Natural killer cell (primary cell): ENCODE measurements around the gene TMEM135. TPM values are rescaled to one million over a fixed set of nuclear protein-coding genes. Genes with fewer than 3 reads are reported as not detected.

Experiments used
- ATAC-seq, 3 donors: fragments of 150-1000 bp in 2 of 3; fragments of 200-7000 bp in 1 of 3; cut with Tn5 transposase; 1 replicate in 1 of 3; 2 replicates in 2 of 3; pipeline ENCODE4 v1.10.0; 2021; ENCODE audit warnings: mild to moderate bottlenecking in 2 of 3, moderate library complexity in 2 of 3
- DNase-seq, 2 donors: peaks; one replicate each; pipeline versions ENCODE4 v3.0.0 to v3.0.0-alpha.2; 2013 to 2021; ENCODE audit warnings: mixed read lengths in 1 of 2
- H3K27ac ChIP-seq: one replicate; pipeline ENCODE4 v1.5.1; 2013; ENCODE audit warnings: mild to moderate bottlenecking, low read length
- H3K27me3 ChIP-seq: one replicate; pipeline ENCODE4 v1.6.1; 2013; ENCODE audit warnings: low read length; ENCODE audit not compliant: control insufficient read depth, insufficient read depth
- H3K36me3 ChIP-seq: one replicate; pipeline ENCODE4 v1.6.1; 2013; ENCODE audit warnings: low read length; ENCODE audit not compliant: control insufficient read depth, insufficient read depth
- H3K4me1 ChIP-seq: one replicate; pipeline ENCODE4 v1.6.1; 2013; ENCODE audit warnings: low read length; ENCODE audit not compliant: control insufficient read depth, insufficient read depth
- H3K4me3 ChIP-seq: one replicate; pipeline ENCODE4 v1.5.1; 2013; ENCODE audit warnings: low read length
- H3K9me3 ChIP-seq: one replicate; pipeline ENCODE4 v1.6.1; 2013; ENCODE audit warnings: low read length; ENCODE audit not compliant: control insufficient read depth, insufficient read depth
- H3K27ac Mint-ChIP-seq, 2 donors: one replicate each; pipeline ENCODE4 v1.8.0; 2022; ENCODE audit warnings: mild to moderate bottlenecking in 2 of 2, mixed read lengths in 2 of 2, moderate library complexity in 1 of 2
- H3K27me3 Mint-ChIP-seq, 2 donors: one replicate each; pipeline ENCODE4 v1.8.0; 2022; ENCODE audit warnings: low read depth in 2 of 2, mixed read lengths in 2 of 2
- H3K36me3 Mint-ChIP-seq: one replicate; pipeline ENCODE4 v1.8.0; 2022; ENCODE audit warnings: mixed read lengths
- H3K4me1 Mint-ChIP-seq, 2 donors: one replicate each; pipeline ENCODE4 v1.8.0; 2022; ENCODE audit warnings: mixed read lengths in 2 of 2
- H3K4me3 Mint-ChIP-seq: one replicate; pipeline ENCODE4 v1.8.0; 2022; ENCODE audit warnings: mild to moderate bottlenecking, moderate library complexity, mixed read lengths
- H3K9me3 Mint-ChIP-seq, 2 donors: one replicate each; pipeline ENCODE4 v1.8.0; 2022; ENCODE audit warnings: mixed read lengths in 2 of 2
- CTCF ChIP-seq: fragments of 200-600 bp; IDR thresholded peaks from one replicate; pipeline ENCODE4 v1.8.0; 2022; ENCODE audit warnings: antibody characterized with exemption
- WGBS: methylation state at CpG from one replicate; pipeline ENCODE4 v1.1.7; 2013; ENCODE audit warnings: missing lambda C conversion rate; ENCODE audit not compliant: insufficient coverage; 5-methylcytosine and 5-hydroxymethylcytosine counted together
- intact Hi-C: fragments of 100-400 bp; cut with micrococcal nuclease; formaldehyde crosslinking; loops from one replicate; pipeline ENCODE4 v1.14.2; 2022
- total RNA-seq, 4 donors: library from RNA; stranded (reverse); fragments of 120-200 nt in 1 of 4; gene quantifications; one replicate each; pipeline versions ENCODE4 v1.2.3 to v1.2.4, GENCODE V29; 2013 to 2022

Gene TMEM135
- total RNA-seq, 3 donors from 2014 or later (not counting 1 experiment from before 2014, with no cell fraction given): 18.8 to 42.0 (median 36.1) TPM

- H3K27ac ChIP-seq: no peak overlapping the region
- no peak for TF ChIP-seq CTCF
- intact Hi-C loops: no loop called here
- peaks cover 10% of the 10 kb centered on the region for H3K36me3 Mint-ChIP-seq
- H3K36me3 ChIP-seq: peaks cover 10% of the 10 kb centered on the region
- H3K4me3 Mint-ChIP-seq: no peak overlapping the region
- no peak overlapping the region for H3K4me3 ChIP-seq
- no peak for ATAC-seq
- no peaks in the 10 kb centered on the region for H3K27me3 ChIP-seq
- DNase-seq: no peak
- no peaks in the 10 kb centered on the region for H3K4me1 ChIP-seq
- H3K27me3 Mint-ChIP-seq: no peaks in the 10 kb centered on the region
- no peaks in the 10 kb centered on the region for H3K4me1 Mint-ChIP-seq
- no peaks in the 10 kb centered on the region for H3K9me3 ChIP-seq
- no peaks in the 10 kb centered on the region for H3K9me3 Mint-ChIP-seq
- no peak overlapping the region for H3K27ac Mint-ChIP-seq
These were observed 287.2 kb downstream of the TMEM135 start for GRCh38 chr11:87324817-87325489.

GRCh38 chr11:87325490-87325872, 287.7 kb downstream of the TMEM135 start:
- H3K27ac Mint-ChIP-seq: no peak overlapping the region
- H3K4me3 ChIP-seq: no peak overlapping the region
- H3K9me3 ChIP-seq: no peaks in the 10 kb centered on the region
- H3K36me3 Mint-ChIP-seq: peaks cover 10% of the 10 kb centered on the region
- H3K4me3 Mint-ChIP-seq: no peak overlapping the region
- WGBS: 100% methylated on average over 2 of the region's 3 CpGs
- H3K36me3 ChIP-seq: peaks cover 6% of the 10 kb centered on the region
- ATAC-seq (no peak), DNase-seq (no peak)
- no peaks in the 10 kb centered on the region for H3K4me1 ChIP-seq
- no peaks in the 10 kb centered on the region for H3K4me1 Mint-ChIP-seq
- intact Hi-C loops: no loop called here
- no peaks in the 10 kb centered on the region for H3K9me3 Mint-ChIP-seq
- no peak for TF ChIP-seq CTCF
- H3K27me3 ChIP-seq: no peaks in the 10 kb centered on the region
- no peaks in the 10 kb centered on the region for H3K27me3 Mint-ChIP-seq
- H3K27ac ChIP-seq: no peak overlapping the region

GRCh38 chr11:87326594-87326993, 288.9 kb downstream of the TMEM135 start:
- no peaks in the 10 kb centered on the region for H3K4me1 ChIP-seq
- no peak for DNase-seq
- no peak for TF ChIP-seq CTCF
- no peak overlapping the region for H3K4me3 Mint-ChIP-seq
- intact Hi-C loops: no loop called here
- no peak for ATAC-seq
- 98% methylated on average over 2 of the region's 2 CpGs for WGBS
- H3K4me1 Mint-ChIP-seq: no peaks in the 10 kb centered on the region
- H3K36me3 Mint-ChIP-seq: peaks cover 10% of the 10 kb centered on the region
- H3K27me3 Mint-ChIP-seq: no peaks in the 10 kb centered on the region
- no peak overlapping the region for H3K27ac ChIP-seq
- H3K4me3 ChIP-seq: no peak overlapping the region
- no peaks in the 10 kb centered on the region for H3K27me3 ChIP-seq
- H3K9me3 Mint-ChIP-seq: no peaks in the 10 kb centered on the region
- no peaks in the 10 kb centered on the region for H3K36me3 ChIP-seq
- H3K9me3 ChIP-seq: no peaks in the 10 kb centered on the region
- H3K27ac Mint-ChIP-seq: no peak overlapping the region

- H3K27me3 ChIP-seq: no peaks in the 10 kb centered on the region
- ATAC-seq (no peak), DNase-seq (no peak)
- Mint-ChIP-seq H3K4me1 (no peaks in the 10 kb centered on the region), H3K9me3 (no peaks in the 10 kb centered on the region), H3K27me3 (no peaks in the 10 kb centered on the region), H3K4me3 (no peak overlapping the region), H3K27ac (no peak overlapping the region), H3K36me3 (peaks cover 10% of the 10 kb centered on the region)
- no peak for TF ChIP-seq CTCF
- no peaks in the 10 kb centered on the region for H3K9me3 ChIP-seq
- intact Hi-C loops: no loop called here
- H3K4me1 ChIP-seq: no peaks in the 10 kb centered on the region
- 100% methylated on average over 2 of the region's 2 CpGs for WGBS
- H3K36me3 ChIP-seq: no peaks in the 10 kb centered on the region
- H3K27ac ChIP-seq: no peak overlapping the region
- no peak overlapping the region for H3K4me3 ChIP-seq
These were observed 291.4 kb downstream of the TMEM135 start for GRCh38 chr11:87329172-87329571.
